SK-N-SH (cell line): ENCODE results near the gene ADAMTS4.

ENCODE experiments used
- CTCF ChIP-seq: fragments of 200-600 bp; sonication (generic); IDR thresholded peaks from 2 replicates; pipeline ENCODE4 v1.6.1; 2017; ENCODE audit warnings: antibody characterized with exemption, mild to moderate bottlenecking, moderate library complexity
- EP300 ChIP-seq, 2 experiments: IDR thresholded peaks; 2 replicates each; pipeline versions ENCODE4 v1.4.0 to v1.6.1; 2012; ENCODE audit warnings: borderline replicate concordance in 1 of 2, low read depth in 1 of 2, low read length in 1 of 2
- JUND ChIP-seq: IDR thresholded peaks from 2 replicates; pipeline ENCODE4 v1.4.0; 2012
- MAX ChIP-seq: IDR thresholded peaks from 2 replicates; pipeline ENCODE4 v1.4.0; 2012; ENCODE audit warnings: low read depth
- MEF2A ChIP-seq: IDR thresholded peaks from 2 replicates; pipeline ENCODE4 v1.4.0; 2012; ENCODE audit warnings: low read depth, borderline replicate concordance
- NFIC ChIP-seq: IDR thresholded peaks from 2 replicates; pipeline ENCODE4 v1.4.0; 2012; ENCODE audit warnings: borderline replicate concordance
- POLR2AphosphoS5 ChIP-seq: IDR thresholded peaks from 2 replicates; pipeline ENCODE4 v1.6.1; 2012; ENCODE audit warnings: low read depth, low read length
- RAD21 ChIP-seq: IDR thresholded peaks from 2 replicates; pipeline ENCODE4 v1.6.1; 2012; ENCODE audit warnings: mild to moderate bottlenecking, low read length
- RFX5 ChIP-seq: IDR thresholded peaks from 2 replicates; pipeline ENCODE4 v1.6.1; 2012; ENCODE audit warnings: mild to moderate bottlenecking, improper control_type of control experiment, low read length
- RXRA ChIP-seq: IDR thresholded peaks from 2 replicates; pipeline ENCODE4 v1.4.0; 2012; ENCODE audit warnings: low read depth, mild to moderate bottlenecking, borderline replicate concordance
- TEAD4 ChIP-seq: IDR thresholded peaks from 2 replicates; pipeline ENCODE4 v1.4.0; 2012; ENCODE audit warnings: mild to moderate bottlenecking, borderline replicate concordance; ENCODE audit not compliant: insufficient read depth
- USF2 ChIP-seq: fragments of 150-350 bp; IDR thresholded peaks from 2 replicates; pipeline ENCODE4 v1.6.1; 2017; ENCODE audit warnings: antibody characterized with exemption, low read length, low read depth, borderline replicate concordance
- YY1 ChIP-seq: IDR thresholded peaks from 2 replicates; pipeline ENCODE4 v1.4.0; 2012; ENCODE audit warnings: low read depth, mild to moderate bottlenecking
- ZBTB33 ChIP-seq: IDR thresholded peaks from 2 replicates; pipeline ENCODE4 v1.4.0; 2012; ENCODE audit warnings: low read depth, borderline replicate concordance

GRCh38 chr1:161171696-161172095 lies 27.2 kb downstream of the ADAMTS4 start:
- TF ChIP-seq CTCF: no peak
- TF ChIP-seq TEAD4: no peak
- TF ChIP-seq NFIC: no peak
- no peak for TF ChIP-seq ZBTB33
- no peak for TF ChIP-seq USF2
- no peak for TF ChIP-seq EP300 (IDR thresholded peaks at IDR 0.05; ENCODE audit: borderline replicate concordance in 1 of 2, low read depth in 1 of 2, low read length in 1 of 2)
- no peak for TF ChIP-seq RFX5
- TF ChIP-seq JUND: no peak
- TF ChIP-seq POLR2AphosphoS5: no peak
- TF ChIP-seq YY1: no peak
- TF ChIP-seq RAD21: no peak
- no peak for TF ChIP-seq MAX
- no peak for TF ChIP-seq MEF2A
- no peak for TF ChIP-seq RXRA
